Measurements from ENCODE around the gene TENT5C.

Gene TENT5C

DNA sequence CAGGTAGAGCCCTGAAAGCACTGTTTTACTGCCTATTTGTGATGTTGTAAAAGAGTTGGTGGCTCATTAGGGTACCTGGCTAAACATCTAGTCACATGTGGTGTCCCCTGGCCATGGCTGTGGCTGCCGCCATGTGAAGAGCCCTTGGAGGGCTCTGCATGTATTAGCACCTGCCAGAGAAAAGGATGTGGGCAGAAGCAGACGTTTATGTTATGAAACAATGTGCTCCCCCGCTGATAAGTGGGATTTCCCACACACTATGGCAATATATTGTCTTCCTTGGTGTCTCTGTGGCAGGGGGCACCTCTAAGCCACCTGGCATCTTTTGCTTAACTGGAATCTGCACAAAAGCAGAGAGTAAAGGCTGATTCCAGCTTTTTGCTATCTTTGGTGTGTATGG lies 9.6 kb downstream of the TENT5C start:
- no peak for DNase-seq

- DNase-seq, result no peak
Measured at GRCh38 chr1:117616356-117616755, 10.5 kb downstream of the TENT5C start.

- no peak for DNase-seq
Measured at GRCh38 chr1:117616967-117617366, 11.1 kb downstream of the TENT5C start.

GRCh38 chr1:117618450-117619122 lies 12.7 kb downstream of the TENT5C start:
- DNase-seq, result no peak

DNA sequence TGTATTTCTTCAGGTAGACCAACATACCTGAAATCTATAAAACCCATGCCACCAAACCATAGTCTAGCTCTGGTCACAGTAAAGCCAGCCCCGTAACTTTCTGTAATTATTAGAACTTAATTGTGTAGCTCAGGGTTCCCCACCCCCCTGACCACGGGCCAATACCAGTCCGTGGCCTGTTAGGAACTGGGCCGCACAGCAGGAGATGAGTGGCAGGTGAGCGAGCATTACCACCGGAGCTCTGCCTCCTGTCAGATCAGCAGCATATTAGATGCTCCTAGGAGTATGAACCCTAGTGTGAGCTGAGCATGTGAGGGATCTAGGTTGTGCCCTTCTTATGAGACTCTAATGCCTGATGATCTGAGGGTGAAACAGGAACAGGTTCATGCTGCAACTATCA lies 14.6 kb downstream of the TENT5C start:
- no peak for DNase-seq

GRCh38 chr1:117621316-117621715 lies 15.5 kb downstream of the TENT5C start:
- DNase-seq, result no peak

GRCh38 chr1:117622726-117623125 lies 16.9 kb downstream of the TENT5C start:
- DNase-seq, result no peak

DNA sequence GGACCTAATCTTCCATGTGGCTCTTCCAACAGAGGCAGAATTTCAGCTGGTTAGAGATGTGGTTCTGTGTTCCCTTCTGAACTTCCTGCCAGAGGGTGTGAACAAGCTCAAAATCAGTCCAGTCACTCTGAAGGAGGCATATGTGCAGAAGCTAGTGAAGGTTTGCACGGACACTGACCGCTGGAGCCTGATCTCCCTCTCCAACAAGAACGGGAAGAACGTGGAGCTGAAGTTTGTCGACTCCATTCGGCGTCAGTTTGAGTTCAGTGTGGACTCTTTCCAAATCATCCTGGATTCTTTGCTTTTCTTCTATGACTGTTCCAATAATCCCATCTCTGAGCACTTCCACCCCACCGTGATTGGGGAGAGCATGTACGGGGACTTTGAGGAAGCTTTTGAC lies 17.3 kb downstream of the TENT5C start:
- no peak for DNase-seq

DNA sequence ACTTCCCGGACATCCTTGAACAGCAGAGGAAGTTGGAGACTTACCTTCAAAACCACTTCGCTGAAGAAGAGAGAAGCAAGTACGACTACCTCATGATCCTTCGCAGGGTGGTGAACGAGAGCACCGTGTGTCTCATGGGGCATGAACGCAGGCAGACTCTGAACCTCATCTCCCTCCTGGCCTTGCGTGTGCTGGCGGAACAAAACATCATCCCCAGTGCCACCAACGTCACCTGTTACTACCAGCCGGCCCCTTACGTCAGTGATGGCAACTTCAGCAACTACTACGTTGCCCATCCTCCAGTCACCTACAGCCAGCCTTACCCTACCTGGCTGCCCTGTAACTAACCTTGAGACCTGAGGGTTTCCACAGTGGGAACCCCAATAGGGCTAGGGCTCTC lies 17.9 kb downstream of the TENT5C start:
- no peak for DNase-seq

DNA sequence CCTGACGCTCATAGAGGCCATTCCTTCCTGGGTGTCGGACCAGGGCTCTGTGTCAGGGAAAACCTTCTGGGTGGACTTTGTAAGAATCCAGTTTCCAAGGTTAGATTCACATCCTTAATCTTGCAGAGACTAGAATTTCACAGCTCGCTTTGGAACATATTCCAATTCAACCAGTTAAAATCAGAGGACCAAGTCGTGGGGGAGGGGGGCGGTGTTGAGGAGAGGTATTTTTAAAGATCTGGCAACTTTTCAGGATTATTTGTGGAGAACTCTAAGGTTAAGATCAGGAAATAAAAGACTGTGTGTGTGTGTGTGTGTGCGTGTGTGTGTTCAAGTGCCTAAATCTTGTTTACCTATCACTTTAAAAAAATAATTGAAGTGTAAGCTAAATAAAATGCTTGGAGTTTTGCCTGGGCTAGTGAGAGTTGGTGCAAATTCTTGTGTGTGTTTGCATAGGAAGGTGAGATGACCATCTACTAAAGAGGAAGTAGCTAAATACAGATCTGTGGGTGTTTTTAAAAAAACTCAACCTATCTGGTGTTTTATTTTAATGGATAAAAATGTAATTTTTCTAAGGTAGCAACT lies 21.8 kb downstream of the TENT5C start:
- DNase-seq, result no peak

DNA sequence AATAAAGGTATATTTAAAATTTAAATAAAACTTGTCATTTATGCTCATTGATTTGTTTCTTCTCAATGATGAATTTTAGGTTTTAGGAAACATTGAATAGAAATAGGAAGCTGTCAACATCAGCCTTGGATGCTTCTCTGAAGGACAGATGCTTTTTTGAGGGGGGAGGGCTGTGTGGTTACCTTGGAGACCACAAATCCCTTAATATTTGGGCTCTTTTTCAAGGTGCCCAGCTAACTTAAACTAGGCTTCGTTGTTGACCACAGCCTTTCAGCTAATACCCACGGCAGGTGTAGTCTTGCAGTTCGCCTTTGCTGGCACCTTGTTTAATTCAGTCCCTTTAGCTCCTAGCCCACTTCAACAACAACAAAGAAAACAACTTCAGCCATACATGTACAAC lies 22.5 kb downstream of the TENT5C start:
- no peak for DNase-seq

- no peak for DNase-seq
Measured at GRCh38 chr1:117629625-117630422, 24.0 kb downstream of the TENT5C start.

GRCh38 chr1:117630423-117630998 lies 24.7 kb downstream of the TENT5C start:
- no peak for DNase-seq

DNA sequence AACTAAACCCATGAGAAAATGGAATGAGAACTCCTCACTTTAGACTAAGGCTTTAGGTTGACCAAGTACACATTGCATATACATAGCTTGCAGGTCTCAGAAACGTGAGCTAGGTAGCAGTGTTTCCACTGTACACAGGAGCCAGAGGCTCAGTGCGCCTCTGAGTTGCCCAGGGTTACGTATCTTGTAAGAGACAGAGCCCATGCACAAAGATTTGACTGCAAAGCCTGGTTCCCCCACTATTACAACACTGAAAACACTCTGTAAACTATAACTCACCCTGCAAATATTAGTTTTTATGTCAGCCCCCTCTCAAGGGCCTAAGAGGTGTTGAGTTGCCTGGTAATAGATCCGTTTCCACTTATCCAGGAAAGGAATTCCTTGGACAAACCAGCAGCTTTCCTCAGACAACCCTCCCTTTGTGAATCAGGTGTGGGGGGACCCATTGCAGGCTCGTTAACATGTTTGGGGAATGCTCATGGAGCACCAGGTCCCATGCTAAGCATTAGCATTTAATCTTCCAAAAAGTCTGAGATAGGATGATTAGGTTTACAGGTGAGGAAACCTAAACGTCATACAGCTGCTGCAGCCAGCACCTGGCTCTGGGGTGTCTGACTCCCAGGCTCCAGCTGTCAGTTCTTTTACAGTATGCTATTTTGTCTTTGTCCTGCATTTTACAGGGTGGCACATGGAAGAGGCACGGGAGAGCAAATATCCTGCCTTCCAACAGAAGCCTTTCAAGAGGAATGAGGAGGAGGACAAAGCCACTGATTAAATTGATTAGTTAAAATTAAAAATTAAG lies 25.7 kb downstream of the TENT5C start:
- DNase-seq, result no peak

- DNase-seq, result no peak
Measured at GRCh38 chr1:117632269-117633067, 26.6 kb downstream of the TENT5C start.

- DNase-seq, result no peak
Measured at GRCh38 chr1:117633068-117633345, 27.2 kb downstream of the TENT5C start.

DNA sequence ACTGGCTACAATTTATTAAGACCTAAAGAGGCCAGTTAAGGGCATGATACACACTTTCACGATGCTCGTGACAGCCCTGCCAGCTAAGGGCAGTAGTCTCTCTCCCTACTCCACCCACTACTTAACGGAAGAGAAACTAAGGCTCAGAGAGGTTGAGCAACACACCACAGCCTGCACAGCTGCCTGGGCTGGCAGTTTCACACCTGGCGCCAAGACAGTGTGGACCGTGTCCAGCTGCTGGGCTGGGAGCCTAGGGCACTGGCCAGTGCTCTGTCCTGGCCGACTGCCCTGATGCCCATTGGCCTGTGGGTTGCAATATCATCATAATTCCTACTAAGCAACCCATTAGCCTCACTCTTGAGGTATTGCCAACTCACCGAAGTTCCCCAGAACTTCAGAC lies 27.6 kb downstream of the TENT5C start:
- DNase-seq, result no peak

DNA sequence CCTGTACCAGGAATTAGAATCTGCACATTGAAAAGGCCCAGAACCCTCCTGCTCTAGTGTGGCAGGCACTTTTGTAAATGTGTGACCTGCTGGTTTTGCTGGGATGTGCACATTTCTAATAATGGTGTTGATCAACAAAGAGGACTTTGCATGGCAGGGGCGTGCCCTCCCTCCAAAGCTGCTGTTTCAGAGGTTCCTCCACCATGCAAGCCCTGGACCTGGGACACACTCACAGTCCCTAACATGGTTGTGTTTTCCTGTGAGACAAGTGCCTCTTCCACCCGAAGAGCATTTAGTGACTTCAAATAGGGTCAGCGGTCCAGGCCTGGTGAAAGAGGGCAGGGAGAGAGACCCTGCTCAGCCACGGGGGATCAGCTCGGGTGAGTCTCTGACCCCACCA lies 28.1 kb downstream of the TENT5C start:
- no peak for DNase-seq

DNA sequence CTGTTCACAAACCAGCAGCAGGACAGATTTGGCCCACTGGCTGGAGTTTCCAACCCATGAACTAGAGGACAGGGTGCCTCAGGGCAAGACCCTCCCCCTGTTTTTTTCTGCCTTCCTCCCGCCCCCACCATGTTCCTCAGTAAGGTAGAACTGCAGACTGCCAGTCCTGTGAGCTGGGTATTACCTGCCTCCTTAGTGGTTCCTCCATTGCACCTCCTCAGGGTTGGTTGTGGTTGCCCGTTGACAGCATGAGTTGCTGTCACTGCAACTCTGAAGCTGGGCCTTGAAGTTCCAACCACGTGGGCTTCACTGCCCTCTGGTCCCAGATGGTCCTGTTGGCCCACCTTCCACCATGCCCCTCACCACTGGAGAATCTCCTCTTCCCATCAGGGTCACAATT lies 28.8 kb downstream of the TENT5C start:
- no peak for DNase-seq

DNA sequence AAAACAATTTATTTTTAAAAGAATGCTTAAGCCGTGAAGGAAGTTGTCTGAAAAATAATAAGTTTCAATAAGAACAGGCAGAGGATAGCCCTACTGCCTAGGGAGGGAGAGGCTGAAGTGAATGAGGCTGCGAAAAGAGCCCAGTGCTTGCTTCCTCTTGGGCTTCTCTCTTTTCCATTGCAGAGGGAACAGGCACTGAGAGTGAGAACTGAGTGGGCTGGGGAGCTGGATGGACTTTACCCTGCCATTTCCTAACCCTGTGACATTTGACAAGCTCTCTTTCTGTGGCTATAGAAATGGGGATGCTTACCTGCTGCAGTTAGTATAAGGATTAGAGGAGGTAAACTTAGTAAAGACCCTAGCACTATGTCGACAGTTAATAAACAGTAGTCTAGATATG lies 30.0 kb downstream of the TENT5C start:
- no peak for DNase-seq

GRCh38 chr1:117636637-117637425 lies 31.0 kb downstream of the TENT5C start:
- DNase-seq, result no peak

DNA sequence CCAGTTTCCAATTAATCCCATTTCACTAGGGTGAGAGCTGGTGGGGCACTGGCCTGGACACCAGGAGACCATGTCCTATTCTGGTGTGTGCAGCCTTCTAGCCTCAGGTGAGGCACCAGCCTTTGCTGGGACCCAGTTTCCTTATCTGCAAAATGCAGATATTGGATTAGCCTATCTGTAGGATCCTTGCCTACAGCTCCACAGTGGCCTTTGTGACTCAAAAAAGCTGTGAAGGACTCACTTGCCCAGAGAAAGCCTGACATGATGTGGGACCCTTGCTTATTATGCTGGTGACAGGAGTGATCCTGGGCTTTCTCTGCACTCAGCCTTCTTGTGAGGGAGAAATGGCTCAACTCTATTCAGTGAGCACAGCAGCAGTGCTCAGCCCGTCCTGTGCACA lies 32.3 kb downstream of the TENT5C start:
- no peak for DNase-seq
